IPS-15b (cell line): ENCODE data around the gene HS6ST3.

ENCODE experiments used
- H3K27me3 ChIP-seq: one replicate; pipeline ENCODE4 v1.6.1; 2013; ENCODE audit warnings: low read length; ENCODE audit not compliant: control insufficient read depth, insufficient read depth
- H3K36me3 ChIP-seq: one replicate; pipeline ENCODE4 v1.6.1; 2013; ENCODE audit warnings: low read length; ENCODE audit not compliant: control insufficient read depth, insufficient read depth
- H3K4me1 ChIP-seq: one replicate; pipeline ENCODE4 v1.6.1; 2013; ENCODE audit warnings: mild to moderate bottlenecking, low read length; ENCODE audit not compliant: control insufficient read depth, insufficient read depth
- H3K4me3 ChIP-seq: one replicate; pipeline ENCODE4 v1.5.1; 2013; ENCODE audit warnings: low read depth, low read length
- H3K9ac ChIP-seq: one replicate; pipeline ENCODE4 v1.6.1; 2013; ENCODE audit warnings: low read depth, mild to moderate bottlenecking, low read length
- H3K9me3 ChIP-seq: one replicate; pipeline ENCODE4 v1.6.1; 2013; ENCODE audit warnings: mild to moderate bottlenecking, low read length; ENCODE audit not compliant: control insufficient read depth, insufficient read depth

The HS6ST3 gene

DNA sequence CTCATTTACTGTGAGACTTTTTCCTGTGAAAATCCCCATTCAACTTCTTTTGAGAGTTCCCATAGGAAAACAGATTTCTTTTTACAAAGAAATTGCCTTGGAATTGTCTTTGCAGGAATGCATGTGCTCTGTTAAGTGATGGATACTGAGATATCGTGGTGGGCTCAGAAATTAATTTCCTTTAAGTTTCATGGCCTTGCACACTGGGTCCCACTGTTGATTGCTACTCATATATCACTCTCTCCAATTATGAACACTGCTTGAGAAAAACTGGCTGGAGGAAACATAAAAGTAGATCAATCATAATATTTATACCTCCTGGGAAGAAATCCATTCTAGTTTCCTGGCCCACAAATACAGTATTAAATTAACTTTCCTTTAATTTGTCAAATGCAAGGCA, 773.1 kb downstream of the HS6ST3 start:
- Histone ChIP-seq H3K36me3 (no peaks in the 10 kb centered on the region), H3K9me3 (no peaks in the 10 kb centered on the region), H3K4me3 (no peak overlapping the region), H3K27me3 (no peaks in the 10 kb centered on the region), H3K4me1 (no peaks in the 10 kb centered on the region), H3K9ac (no peak overlapping the region)

DNA sequence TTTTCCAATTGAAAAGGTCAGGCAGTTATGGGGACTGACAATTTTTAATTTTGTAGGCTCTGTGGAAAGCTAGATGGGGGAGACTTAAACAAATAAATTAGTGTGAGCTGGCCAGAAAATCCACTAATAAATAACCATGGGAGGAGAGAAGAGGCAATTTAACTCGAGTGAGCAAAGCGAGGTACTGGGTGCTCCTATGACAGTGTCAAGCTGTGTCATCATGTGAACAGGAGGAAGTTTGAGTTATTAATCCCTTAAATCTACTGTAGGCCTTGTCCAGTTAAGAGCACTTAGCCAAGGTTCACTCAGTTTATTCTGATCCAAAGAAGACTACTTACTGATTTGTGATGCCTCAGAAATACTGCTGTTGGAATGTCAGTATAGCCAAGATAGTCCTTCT, 781.6 kb downstream of the HS6ST3 start:
- H3K4me1 ChIP-seq, result no peaks in the 10 kb centered on the region
- no peaks in the 10 kb centered on the region for H3K36me3 ChIP-seq
- H3K4me3 ChIP-seq, result no peak overlapping the region
- no peaks in the 10 kb centered on the region for H3K9me3 ChIP-seq
- H3K27me3 ChIP-seq, result no peaks in the 10 kb centered on the region
- no peak overlapping the region for H3K9ac ChIP-seq

DNA sequence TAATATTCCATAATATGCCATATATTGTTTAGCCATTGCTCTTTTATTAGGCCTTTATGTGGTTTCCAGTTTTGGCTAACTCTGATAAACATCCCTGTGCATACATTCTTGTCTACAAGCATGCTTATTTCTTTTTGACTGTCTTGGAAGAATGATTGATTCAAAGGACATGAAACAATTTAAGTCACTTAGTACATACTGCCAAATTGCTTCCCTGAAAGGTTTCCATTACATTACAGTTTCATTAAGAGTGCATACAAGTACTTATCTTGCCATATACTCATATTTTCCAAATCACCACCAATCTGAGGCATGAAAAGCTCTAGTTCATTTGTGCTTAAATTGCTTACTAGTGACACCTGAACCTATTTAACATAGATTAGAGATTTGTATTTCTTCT, 790.5 kb downstream of the HS6ST3 start:
- Histone ChIP-seq H3K9ac (no peak overlapping the region), H3K9me3 (no peaks in the 10 kb centered on the region), H3K36me3 (no peaks in the 10 kb centered on the region), H3K27me3 (no peaks in the 10 kb centered on the region), H3K4me1 (no peaks in the 10 kb centered on the region), H3K4me3 (no peak overlapping the region)
